ENCODE results near the gene PROC. TPM values are rescaled to one million over a fixed set of nuclear protein-coding genes. Genes with fewer than 3 reads are reported as not detected.

Gene PROC
- total and polyA plus RNA-seq, 9 of the 15 experiments (the other 6 are each of a cell fraction or from before 2014, with no cell fraction given): not detected

DNA sequence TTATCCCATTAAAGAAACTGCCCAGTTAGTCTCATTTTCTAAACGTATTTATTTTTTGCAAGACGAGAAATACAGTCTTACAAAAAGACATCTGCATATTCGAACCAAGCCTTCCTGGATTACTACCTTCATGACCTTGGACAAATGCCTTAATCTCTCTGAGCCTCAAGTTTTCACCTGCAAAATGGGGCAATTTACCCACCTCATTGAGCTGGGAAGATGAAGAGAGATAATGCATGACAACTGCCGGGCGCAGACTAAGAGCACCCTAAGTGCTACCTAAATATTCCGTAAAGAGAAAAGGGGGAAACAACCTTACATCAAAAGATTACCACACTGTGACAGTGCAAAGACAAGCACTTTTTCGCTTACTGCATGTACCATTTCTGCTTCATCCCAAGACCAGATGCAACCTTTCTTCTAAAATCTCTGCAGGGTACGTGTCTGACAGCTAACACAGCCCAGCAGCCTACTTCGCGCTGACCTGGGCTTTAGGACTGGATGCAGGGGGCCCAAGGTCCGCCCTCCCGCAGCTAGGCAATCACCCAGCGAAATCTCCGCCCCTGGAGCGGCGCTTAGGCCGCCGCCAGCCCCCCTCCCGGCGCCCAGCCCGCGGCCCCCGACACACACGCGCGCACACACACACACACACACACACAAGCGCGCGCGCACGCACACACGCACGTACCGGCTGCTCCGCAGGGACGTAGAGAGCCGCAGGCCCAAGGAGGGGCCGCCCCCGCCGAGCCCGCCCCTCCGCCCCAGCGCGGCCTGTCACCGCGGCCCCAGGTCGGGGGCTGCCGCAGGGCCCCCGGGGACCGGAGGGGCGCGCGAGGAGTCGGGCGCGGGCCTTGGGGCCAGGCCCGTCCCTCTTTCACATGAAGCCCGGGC is 31.2 kb upstream of the PROC start:
- peak overlapping the region; percentile 94 for H3K27ac ChIP-seq (ENCODE audit: extremely low read depth, low read depth, low read length)
- ChIA-PET CTCF (ENCODE audit: low intra/inter-chr PET ratio) (no interaction called here), POLR2A (interaction anchor here (0.6 kb wide), 1 partner anchor 447 kb away, joined by 4 read pairs; no protein-coding TSS in a partner anchor)
- BruUV-seq (replicated peaks): TSS peak; percentile 56
- no peaks in the 10 kb centered on the region; the same call in 2 of the 3 replicates for H3K36me3 ChIP-seq (ENCODE audit: control insufficient read depth, insufficient read depth, low read length)
- no peaks in the 10 kb centered on the region for H3K9me1 ChIP-seq (ENCODE audit: control insufficient read depth, insufficient read depth, low read length)
- no peak for FAIRE-seq
- peak overlapping the region; percentile 92 for H2AFZ ChIP-seq (ENCODE audit: low read depth, low read length)
- intact Hi-C loops (cut with micrococcal nuclease): no loop called here
- H3K27me3 ChIP-seq (ENCODE audit: control insufficient read depth in 2 of 2, insufficient read depth in 2 of 2, low read length in 2 of 2): no peaks in the 10 kb centered on the region
- DNase-seq (ENCODE audit: extremely low read depth in 1 of 4, low spot score in 3 of 4): peak; percentile 73 to 87 (median 78)
- in situ Hi-C loops (cut with MboI): no loop called here
- peaks cover 20 to 30% of the 10 kb centered on the region in 2 experiments; a peak in 3 of 5 replicates for H3K4me1 ChIP-seq (replicated peaks in 1 of 2; ENCODE audit: control insufficient read depth in 2 of 2, insufficient read depth in 2 of 2, low read length in 2 of 2)
- peaks cover 3% of the 10 kb centered on the region; the same call in 1 of the 2 replicates for H4K20me1 ChIP-seq (replicated peaks; ENCODE audit: control insufficient read depth, insufficient read depth, low read length)
- WGBS (ENCODE audit: insufficient coverage, low coverage, missing lambda C conversion rate): 1% methylated on average over 33 of the region's 58 CpGs
- peak overlapping the region; percentile 84 for H3K4me2 ChIP-seq (ENCODE audit: insufficient read depth, low read length)
- peaks cover 48% of the 10 kb centered on the region for H3K79me2 ChIP-seq (ENCODE audit: control insufficient read depth, insufficient read depth, low read length)
- H3K9ac ChIP-seq (ENCODE audit: insufficient read depth in 1 of 2, low read depth in 2 of 2, low read length in 2 of 2): peak overlapping the region; percentile 83 to 97
- no peaks in the 10 kb centered on the region for H3K9me3 ChIP-seq (replicated peaks; ENCODE audit: control insufficient read depth, insufficient read depth, low read depth, low read length)
- peak; percentile 88 for ATAC-seq
- peak overlapping the region; percentile 87 for H3K4me3 ChIP-seq
- TF ChIP-seq FOXJ2 (tag; IDR thresholded peaks at IDR 0.05) (peak; percentile 21; the same call in 1 of the 2 replicates), ZNF644 (tag; IDR thresholded peaks at IDR 0.05; ENCODE audit: low read depth) (peak; percentile 71; the same call in 1 of the 2 replicates), MAZ (CRISPR knock-in tag; conservative IDR thresholded peaks at IDR 0.05 in 1 of 2, IDR thresholded peaks at IDR 0.05 in 1 of 2) (peak in 1 of 2 experiments; percentile 38; a peak in 2 of 4 replicates), ZBTB40 (IDR thresholded peaks at IDR 0.05) (peak; percentile 41; the same call in 1 of the 2 replicates), ZBTB40 (CRISPR knock-in tag; IDR thresholded peaks at IDR 0.05) (no peak), TCF7 (IDR thresholded peaks at IDR 0.05; ENCODE audit: borderline replicate concordance) (0 out of 2 replicates have a peak, but pooled peaks have one; percentile 6)
- TF ChIP-seq, protein P1, sequence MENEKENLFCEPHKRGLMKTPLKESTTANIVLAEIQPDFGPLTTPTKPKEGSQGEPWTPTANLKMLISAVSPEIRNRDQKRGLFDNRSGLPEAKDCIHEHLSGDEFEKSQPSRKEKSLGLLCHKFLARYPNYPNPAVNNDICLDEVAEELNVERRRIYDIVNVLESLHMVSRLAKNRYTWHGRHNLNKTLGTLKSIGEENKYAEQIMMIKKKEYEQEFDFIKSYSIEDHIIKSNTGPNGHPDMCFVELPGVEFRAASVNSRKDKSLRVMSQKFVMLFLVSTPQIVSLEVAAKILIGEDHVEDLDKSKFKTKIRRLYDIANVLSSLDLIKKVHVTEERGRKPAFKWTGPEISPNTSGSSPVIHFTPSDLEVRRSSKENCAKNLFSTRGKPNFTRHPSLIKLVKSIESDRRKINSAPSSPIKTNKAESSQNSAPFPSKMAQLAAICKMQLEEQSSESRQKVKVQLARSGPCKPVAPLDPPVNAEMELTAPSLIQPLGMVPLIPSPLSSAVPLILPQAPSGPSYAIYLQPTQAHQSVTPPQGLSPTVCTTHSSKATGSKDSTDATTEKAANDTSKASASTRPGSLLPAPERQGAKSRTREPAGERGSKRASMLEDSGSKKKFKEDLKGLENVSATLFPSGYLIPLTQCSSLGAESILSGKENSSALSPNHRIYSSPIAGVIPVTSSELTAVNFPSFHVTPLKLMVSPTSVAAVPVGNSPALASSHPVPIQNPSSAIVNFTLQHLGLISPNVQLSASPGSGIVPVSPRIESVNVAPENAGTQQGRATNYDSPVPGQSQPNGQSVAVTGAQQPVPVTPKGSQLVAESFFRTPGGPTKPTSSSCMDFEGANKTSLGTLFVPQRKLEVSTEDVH (IDR thresholded peaks at IDR 0.05; ENCODE audit: low read depth, partially characterized antibody): no peak
